ENCODE results near the gene C1QTNF8.

- no peak for TF ChIP-seq EZH2 (IDR thresholded peaks at IDR 0.05; ENCODE audit: insufficient read depth, poor library complexity, severe bottlenecking)
- TF ChIP-seq EZH2phosphoT487 (IDR thresholded peaks at IDR 0.05; ENCODE audit: insufficient read depth, low read depth), result no peak
Measured at GRCh38 chr16:1100084-1100800, 4.2 kb upstream of the C1QTNF8 start.

Measured in GM23248 (cell line).